Memory B cell (primary cell): ENCODE measurements around the gene PTPRN2.

Experiments
- ATAC-seq: fragments of 150-1000 bp; cut with Tn5 transposase; 2 replicates; pipeline ENCODE4 v1.10.0; 2021; ENCODE audit warnings: low read depth, mild to moderate bottlenecking, moderate library complexity
- DNase-seq, 2 donors: peaks; one replicate each; pipeline ENCODE4 v3.0.0; 2022; ENCODE audit warnings: low spot score in 2 of 2
- H3K27ac Mint-ChIP-seq: one replicate; pipeline ENCODE4 v1.8.0; 2022; ENCODE audit warnings: mild to moderate bottlenecking, moderate library complexity, mixed read lengths
- H3K27me3 Mint-ChIP-seq: one replicate; pipeline ENCODE4 v1.8.0; 2022; ENCODE audit warnings: mixed read lengths
- H3K36me3 Mint-ChIP-seq: one replicate; pipeline ENCODE4 v1.8.0; 2022; ENCODE audit warnings: mild to moderate bottlenecking, mixed read lengths
- H3K4me1 Mint-ChIP-seq: one replicate; pipeline ENCODE4 v1.8.0; 2022; ENCODE audit warnings: mixed read lengths
- H3K4me3 Mint-ChIP-seq: one replicate; pipeline ENCODE4 v1.8.0; 2022; ENCODE audit warnings: mild to moderate bottlenecking, moderate library complexity, mixed read lengths
- H3K9me3 Mint-ChIP-seq: one replicate; pipeline ENCODE4 v1.8.0; 2022; ENCODE audit warnings: mixed read lengths

Gene PTPRN2

GRCh38 chr7:158268816-158269535 lies 318.6 kb downstream of the PTPRN2 start:
- ATAC-seq (no peak), DNase-seq (no peak)
- H3K27me3 Mint-ChIP-seq, result no peaks in the 10 kb centered on the region
- no peaks in the 10 kb centered on the region for H3K36me3 Mint-ChIP-seq
- no peak overlapping the region for H3K4me3 Mint-ChIP-seq
- H3K27ac Mint-ChIP-seq, result no peak overlapping the region
- peaks cover 11% of the 10 kb centered on the region for H3K9me3 Mint-ChIP-seq
- no peaks in the 10 kb centered on the region for H3K4me1 Mint-ChIP-seq

GRCh38 chr7:158267742-158268435 lies 319.7 kb downstream of the PTPRN2 start:
- no peaks in the 10 kb centered on the region for H3K27me3 Mint-ChIP-seq
- H3K9me3 Mint-ChIP-seq, result peaks cover 6% of the 10 kb centered on the region
- DNase-seq, result no peak
- H3K4me1 Mint-ChIP-seq, result no peaks in the 10 kb centered on the region
- H3K27ac Mint-ChIP-seq, result no peak overlapping the region
- H3K4me3 Mint-ChIP-seq, result no peak overlapping the region
- no peak for ATAC-seq
- no peaks in the 10 kb centered on the region for H3K36me3 Mint-ChIP-seq

- no peak overlapping the region for H3K27ac Mint-ChIP-seq
- H3K36me3 Mint-ChIP-seq, result no peaks in the 10 kb centered on the region
- DNase-seq, result no peak
- H3K9me3 Mint-ChIP-seq, result peaks cover 3% of the 10 kb centered on the region
- no peak for ATAC-seq
- no peaks in the 10 kb centered on the region for H3K27me3 Mint-ChIP-seq
- no peaks in the 10 kb centered on the region for H3K4me1 Mint-ChIP-seq
- no peak overlapping the region for H3K4me3 Mint-ChIP-seq
Observed at GRCh38 chr7:158266817-158267741, 320.5 kb downstream of the PTPRN2 start.

GRCh38 chr7:158266426-158266816 lies 321.2 kb downstream of the PTPRN2 start:
- Mint-ChIP-seq H3K36me3 (no peaks in the 10 kb centered on the region), H3K27ac (no peak overlapping the region), H3K4me3 (no peak overlapping the region), H3K4me1 (no peaks in the 10 kb centered on the region), H3K9me3 (peaks cover 3% of the 10 kb centered on the region), H3K27me3 (no peaks in the 10 kb centered on the region)
- ATAC-seq (no peak), DNase-seq (no peak)

- H3K27ac Mint-ChIP-seq, result no peak overlapping the region
- no peaks in the 10 kb centered on the region for H3K4me1 Mint-ChIP-seq
- H3K4me3 Mint-ChIP-seq, result no peak overlapping the region
- H3K9me3 Mint-ChIP-seq, result peaks cover 3% of the 10 kb centered on the region
- H3K36me3 Mint-ChIP-seq, result no peaks in the 10 kb centered on the region
- DNase-seq (no peak), ATAC-seq (no peak)
- H3K27me3 Mint-ChIP-seq, result no peaks in the 10 kb centered on the region
Observed at GRCh38 chr7:158265743-158266080, 321.9 kb downstream of the PTPRN2 start.

- Mint-ChIP-seq H3K4me1 (no peaks in the 10 kb centered on the region), H3K27me3 (no peaks in the 10 kb centered on the region), H3K9me3 (peaks cover 3% of the 10 kb centered on the region), H3K36me3 (no peaks in the 10 kb centered on the region), H3K27ac (no peak overlapping the region), H3K4me3 (no peak overlapping the region)
- ATAC-seq (no peak), DNase-seq (no peak)
Observed at GRCh38 chr7:158264881-158265742, 322.5 kb downstream of the PTPRN2 start.

- DNase-seq (no peak), ATAC-seq (no peak)
- H3K9me3 Mint-ChIP-seq, result no peaks in the 10 kb centered on the region
- H3K27ac Mint-ChIP-seq, result no peak overlapping the region
- H3K4me1 Mint-ChIP-seq, result no peaks in the 10 kb centered on the region
- H3K36me3 Mint-ChIP-seq, result no peaks in the 10 kb centered on the region
- H3K4me3 Mint-ChIP-seq, result no peak overlapping the region
- H3K27me3 Mint-ChIP-seq, result no peaks in the 10 kb centered on the region
Observed at GRCh38 chr7:158263964-158264748, 323.5 kb downstream of the PTPRN2 start.

- H3K36me3 Mint-ChIP-seq, result no peaks in the 10 kb centered on the region
- H3K9me3 Mint-ChIP-seq, result no peaks in the 10 kb centered on the region
- H3K4me3 Mint-ChIP-seq, result no peak overlapping the region
- H3K27me3 Mint-ChIP-seq, result peaks cover 2% of the 10 kb centered on the region
- ATAC-seq (no peak), DNase-seq (no peak)
- H3K27ac Mint-ChIP-seq, result no peak overlapping the region
- no peaks in the 10 kb centered on the region for H3K4me1 Mint-ChIP-seq
Observed at GRCh38 chr7:158263110-158263963, 324.3 kb downstream of the PTPRN2 start.

GRCh38 chr7:158262284-158263109 lies 325.1 kb downstream of the PTPRN2 start:
- Mint-ChIP-seq H3K4me3 (no peak overlapping the region), H3K36me3 (no peaks in the 10 kb centered on the region), H3K4me1 (no peaks in the 10 kb centered on the region), H3K9me3 (no peaks in the 10 kb centered on the region), H3K27me3 (peaks cover 2% of the 10 kb centered on the region), H3K27ac (no peak overlapping the region)
- DNase-seq (no peak), ATAC-seq (no peak)

- Mint-ChIP-seq H3K9me3 (no peaks in the 10 kb centered on the region), H3K4me3 (no peak overlapping the region), H3K27ac (no peak overlapping the region), H3K4me1 (no peaks in the 10 kb centered on the region), H3K27me3 (peaks cover 2% of the 10 kb centered on the region), H3K36me3 (no peaks in the 10 kb centered on the region)
- DNase-seq (no peak), ATAC-seq (no peak)
Observed at GRCh38 chr7:158261362-158262235, 326.0 kb downstream of the PTPRN2 start.
